ENCODE measurements around the gene PCBP1.
"Not testable (repeated sequence)": the region's sequence is repeated elsewhere in the genome, so short reads cannot be mapped to it uniquely, and the experiment has no call there.

PCBP1 gene

DNA sequence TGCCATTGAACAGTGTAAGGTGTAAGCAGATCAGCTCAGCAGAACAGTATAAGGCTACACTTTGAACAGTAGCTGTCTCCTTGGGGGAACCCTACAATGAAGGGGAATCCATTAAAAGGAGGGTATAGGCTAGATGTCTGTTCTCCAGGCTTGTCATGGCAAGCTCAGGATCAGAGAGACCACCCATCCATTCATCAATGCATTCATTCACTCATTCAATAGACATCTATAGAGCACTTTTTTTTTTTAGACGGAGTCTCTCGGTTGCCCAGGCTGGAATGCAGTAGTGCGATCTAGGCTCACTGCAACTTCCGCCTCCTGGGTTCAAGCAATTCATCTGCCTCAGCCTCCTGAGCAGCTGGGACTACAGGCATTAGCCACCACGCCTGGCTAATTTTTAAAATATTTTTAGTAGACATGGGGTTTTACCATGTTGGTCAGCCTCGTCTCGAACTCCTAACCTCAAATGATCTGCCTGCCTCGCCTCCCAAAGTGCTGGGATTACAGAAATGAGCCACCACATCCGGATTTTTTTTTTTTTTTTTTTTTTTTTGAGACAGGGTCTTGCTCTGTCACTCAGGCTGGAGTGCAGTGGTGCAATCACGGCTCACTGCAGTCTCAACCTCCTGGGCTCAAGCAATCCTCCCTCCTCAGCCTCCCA is 47.2 kb downstream of the PCBP1 start:
- not testable (repeated sequence) for H3K9ac ChIP-seq (ENCODE audit: low read depth, low read length); H3K9me3 ChIP-seq (ENCODE audit: control insufficient read depth, insufficient read depth, low read length); H3K36me3 ChIP-seq (ENCODE audit: insufficient read depth, low read length)
- H3K4me1 ChIP-seq (ENCODE audit: insufficient read depth, low read length) = peaks cover 22% of the 10 kb centered on the region
